Memory B cell (primary cell): ENCODE data around the gene PTGES.

Source experiments
- ATAC-seq: fragments of 150-1000 bp; cut with Tn5 transposase; 2 replicates; pipeline ENCODE4 v1.10.0; 2021; ENCODE audit warnings: low read depth, mild to moderate bottlenecking, moderate library complexity
- DNase-seq, 2 donors: peaks; one replicate each; pipeline ENCODE4 v3.0.0; 2022; ENCODE audit warnings: low spot score in 2 of 2
- H3K27ac Mint-ChIP-seq: one replicate; pipeline ENCODE4 v1.8.0; 2022; ENCODE audit warnings: mild to moderate bottlenecking, moderate library complexity, mixed read lengths
- H3K27me3 Mint-ChIP-seq: one replicate; pipeline ENCODE4 v1.8.0; 2022; ENCODE audit warnings: mixed read lengths
- H3K36me3 Mint-ChIP-seq: one replicate; pipeline ENCODE4 v1.8.0; 2022; ENCODE audit warnings: mild to moderate bottlenecking, mixed read lengths
- H3K4me1 Mint-ChIP-seq: one replicate; pipeline ENCODE4 v1.8.0; 2022; ENCODE audit warnings: mixed read lengths
- H3K4me3 Mint-ChIP-seq: one replicate; pipeline ENCODE4 v1.8.0; 2022; ENCODE audit warnings: mild to moderate bottlenecking, moderate library complexity, mixed read lengths
- H3K9me3 Mint-ChIP-seq: one replicate; pipeline ENCODE4 v1.8.0; 2022; ENCODE audit warnings: mixed read lengths

Gene PTGES

DNA sequence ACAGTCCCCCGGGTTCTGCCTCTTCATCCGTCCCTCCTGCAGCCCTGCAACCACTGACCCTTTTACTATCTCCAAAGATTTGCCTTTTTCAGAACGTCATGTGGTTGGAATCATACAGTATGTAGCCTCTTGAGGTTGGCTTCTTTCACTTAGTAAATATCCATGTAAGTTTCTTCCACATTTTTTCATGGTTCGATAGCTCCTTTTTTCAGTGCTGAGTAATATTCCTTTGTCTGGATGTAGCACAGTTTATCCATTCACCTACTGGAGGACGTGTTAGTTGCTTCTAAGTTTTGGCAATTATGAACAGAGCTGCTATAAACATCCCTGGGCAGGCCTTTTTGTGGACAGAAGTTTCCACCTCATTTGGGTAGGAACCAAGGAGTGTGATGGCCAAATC, 60.3 kb downstream of the PTGES start:
- Mint-ChIP-seq H3K27me3 (peaks cover 18% of the 10 kb centered on the region), H3K4me1 (no peaks in the 10 kb centered on the region), H3K36me3 (no peaks in the 10 kb centered on the region), H3K4me3 (no peak overlapping the region), H3K9me3 (peaks cover 3% of the 10 kb centered on the region), H3K27ac (no peak overlapping the region)
- ATAC-seq: no peak
- DNase-seq: no peak
